Endothelial cell of umbilical vein (primary cell): ENCODE data around the gene CAMK2G. TPM values are rescaled to one million over a fixed set of nuclear protein-coding genes. Genes with fewer than 3 reads are reported as not detected.

Experiments used
- BruUV-seq: library from RNA; stranded (reverse); fragments of 400-500 nt; replicated peaks from 2 replicates; lab custom pipeline; 2021; lab: Mats Ljungman, UMichigan
- CTCF ChIA-PET: fragments of 300-600, 350-600 bp; sonication (Branson Sonifier 250); formaldehyde crosslinking; loops from one replicate; lab custom pipeline; 2021; ENCODE audit warnings: antibody characterized with exemption, inconsistent platforms; lab: Charles Lee
- POLR2A ChIA-PET: fragments of 300-600, 350-600 bp; sonication (Branson Sonifier 250); formaldehyde crosslinking; loops from one replicate; lab custom pipeline; 2021; ENCODE audit warnings: antibody characterized with exemption, inconsistent platforms; lab: Charles Lee
- DNase-seq: peaks from one replicate; pipeline ENCODE4 v3.0.0-alpha.2; 2011; ENCODE audit warnings: low read depth, low spot score
- FAIRE-seq: peaks from 2 replicates; lab custom pipeline; 2011; peaks lifted over from hg19 to GRCh38; lab: Jason Lieb, UNC
- H2AFZ ChIP-seq: 2 replicates; pipeline ENCODE4 v1.6.0; 2012; ENCODE audit warnings: low read depth, low read length, control low read depth, inconsistent platforms
- H3K27ac ChIP-seq: 2 replicates; pipeline ENCODE4 v1.5.1; 2011; ENCODE audit warnings: low read depth, mild to moderate bottlenecking, control low read depth, low read length, moderate library complexity; ENCODE audit not compliant: insufficient read depth
- H3K27me3 ChIP-seq, 2 experiments: 2 replicates each; pipeline versions ENCODE4 v1.6.0 to v1.6.1; 2011; ENCODE audit warnings: low read length in 2 of 2, mixed read lengths in 1 of 2; ENCODE audit not compliant: control insufficient read depth in 2 of 2, insufficient read depth in 2 of 2
- H3K36me3 ChIP-seq, 2 experiments: 2 replicates in 1 of 2; 3 replicates in 1 of 2; pipeline ENCODE4 v1.5.1; 2011; ENCODE audit warnings: low read length in 2 of 2, mild to moderate bottlenecking in 1 of 2, moderate library complexity in 1 of 2; ENCODE audit not compliant: control insufficient read depth in 2 of 2, insufficient read depth in 2 of 2; ENCODE audit errors: extremely low read depth in 1 of 2
- H3K4me1 ChIP-seq: 3 replicates; pipeline ENCODE4 v1.5.1; 2011; ENCODE audit warnings: mild to moderate bottlenecking, low read length; ENCODE audit not compliant: control insufficient read depth, insufficient read depth; ENCODE audit errors: extremely low read depth
- H3K4me2 ChIP-seq: 2 replicates; pipeline ENCODE4 v1.6.1; 2011; ENCODE audit warnings: low read length, control low read depth, mixed read lengths; ENCODE audit not compliant: insufficient read depth
- H3K4me3 ChIP-seq, 3 experiments: fragments of 200-600 bp in 1 of 3; sonication (generic), shearing (Covaris generic) in 1 of 3; replicated peaks in 1 of 3; 2 replicates each; pipeline ENCODE4 v1.5.1; 2011 to 2016; ENCODE audit warnings: control low read depth in 3 of 3, low read length in 3 of 3, mild to moderate bottlenecking in 2 of 3, inconsistent platforms in 1 of 3, low read depth in 1 of 3, moderate library complexity in 1 of 3; ENCODE audit not compliant: insufficient read depth in 1 of 3
- H3K79me2 ChIP-seq: 2 replicates; pipeline ENCODE4 v1.6.0; 2012; ENCODE audit warnings: low read length, inconsistent platforms; ENCODE audit not compliant: control insufficient read depth, insufficient read depth
- H3K9ac ChIP-seq: replicated peaks from 2 replicates; pipeline ENCODE3; 2011; ENCODE audit warnings: low read length, control low read depth; ENCODE audit not compliant: insufficient read depth; ENCODE audit errors: extremely low read depth
- H3K9me1 ChIP-seq: replicated peaks from 3 replicates; pipeline ENCODE4 v1.6.0; 2011; ENCODE audit warnings: mild to moderate bottlenecking, low read length; ENCODE audit not compliant: control insufficient read depth, insufficient read depth; ENCODE audit errors: extremely low read depth
- H3K9me3 ChIP-seq: replicated peaks from 2 replicates; pipeline ENCODE4 v1.5.1; 2012; ENCODE audit warnings: low read length, inconsistent platforms; ENCODE audit not compliant: control insufficient read depth, insufficient read depth
- H4K20me1 ChIP-seq: replicated peaks from 2 replicates; pipeline ENCODE3; 2011; ENCODE audit warnings: mild to moderate bottlenecking, low read length; ENCODE audit not compliant: control insufficient read depth, insufficient read depth; ENCODE audit errors: extremely low read depth
- CTCF ChIP-seq, 2 donors: IDR thresholded peaks; 1 replicate in 1 of 2; 2 replicates in 1 of 2; pipeline ENCODE4 v1.5.1; 2011; ENCODE audit warnings: low read length in 2 of 2, mild to moderate bottlenecking in 2 of 2, moderate library complexity in 2 of 2, control low read depth in 1 of 2, inconsistent platforms in 1 of 2, low read depth in 1 of 2; ENCODE audit not compliant: insufficient read depth in 1 of 2; ENCODE audit errors: extremely low read depth in 1 of 2
- EZH2 ChIP-seq: IDR thresholded peaks from 2 replicates; pipeline ENCODE4 v1.6.1; 2012; ENCODE audit warnings: borderline replicate concordance, low read depth, mild to moderate bottlenecking, moderate library complexity, low read length, inconsistent platforms; ENCODE audit not compliant: severe bottlenecking
- FOS ChIP-seq: IDR thresholded peaks from 2 replicates; pipeline ENCODE4 v1.6.1; 2011; ENCODE audit warnings: mild to moderate bottlenecking, low read length, moderate library complexity, borderline replicate concordance; ENCODE audit not compliant: insufficient read depth
- GATA2 ChIP-seq: IDR thresholded peaks from 2 replicates; pipeline ENCODE4 v1.7.0; 2011; ENCODE audit warnings: low read depth, mild to moderate bottlenecking, moderate library complexity, mixed read lengths, low read length; ENCODE audit not compliant: insufficient read length, insufficient read depth
- JUN ChIP-seq: IDR thresholded peaks from 2 replicates; pipeline ENCODE4 v1.6.1; 2011; ENCODE audit warnings: borderline replicate concordance, low read depth; ENCODE audit not compliant: insufficient read length, insufficient read depth
- MYC ChIP-seq: IDR thresholded peaks from one replicate; pipeline ENCODE4 v1.6.1; 2011; ENCODE audit warnings: mild to moderate bottlenecking, low read depth, low read length
- POLR2A ChIP-seq: IDR thresholded peaks from 2 replicates; pipeline ENCODE4 v1.6.1; 2012; ENCODE audit warnings: low read depth, mild to moderate bottlenecking, control low read depth, low read length
- POLR2AphosphoS5 ChIP-seq: IDR thresholded peaks from 2 replicates; pipeline ENCODE4 v1.6.1; 2012; ENCODE audit warnings: low read depth, mild to moderate bottlenecking, control low read depth, low read length, moderate library complexity; ENCODE audit not compliant: insufficient read depth
- dilution Hi-C: fragments of 300-500 bp; cut with MboI; formaldehyde crosslinking; loops from one replicate; pipeline ENCODE4 v1.15.0; 2019; ENCODE audit warnings: low sequenced_read_pairs; ENCODE audit not compliant: extremely low pct_ligation_motif_present
- intact Hi-C: fragments of 100-400 bp; cut with micrococcal nuclease; formaldehyde crosslinking; loops from one replicate; pipeline ENCODE4 v1.10.0; 2022
- polyA plus RNA-seq, 4 experiments: library from polyadenylated mRNA; depleted of rRNA in 3 of 4; stranded (reverse) in 3 of 4; unstranded in 1 of 4; fragments of >200 nt; gene quantifications; 2 replicates each; pipeline versions ENCODE4 v1.2.1 to v1.2.3, GENCODE V29; 2011 to 2012; ENCODE audit warnings: missing spikeins in 1 of 4
- total RNA-seq: library from RNA; stranded (reverse); gene quantifications from 2 replicates; pipeline ENCODE4 v1.2.3, GENCODE V29; 2021
- TF ChIP-seq, protein P1 (sequence below): IDR thresholded peaks from 2 replicates; pipeline ENCODE4 v1.6.1; 2011; ENCODE audit not compliant: insufficient read depth, insufficient read length

The CAMK2G gene
- total and polyA plus RNA-seq, 2 donors (not counting 3 experiments of a cell fraction or from before 2014, with no cell fraction given) = 27.2 to 33.6 TPM

DNA sequence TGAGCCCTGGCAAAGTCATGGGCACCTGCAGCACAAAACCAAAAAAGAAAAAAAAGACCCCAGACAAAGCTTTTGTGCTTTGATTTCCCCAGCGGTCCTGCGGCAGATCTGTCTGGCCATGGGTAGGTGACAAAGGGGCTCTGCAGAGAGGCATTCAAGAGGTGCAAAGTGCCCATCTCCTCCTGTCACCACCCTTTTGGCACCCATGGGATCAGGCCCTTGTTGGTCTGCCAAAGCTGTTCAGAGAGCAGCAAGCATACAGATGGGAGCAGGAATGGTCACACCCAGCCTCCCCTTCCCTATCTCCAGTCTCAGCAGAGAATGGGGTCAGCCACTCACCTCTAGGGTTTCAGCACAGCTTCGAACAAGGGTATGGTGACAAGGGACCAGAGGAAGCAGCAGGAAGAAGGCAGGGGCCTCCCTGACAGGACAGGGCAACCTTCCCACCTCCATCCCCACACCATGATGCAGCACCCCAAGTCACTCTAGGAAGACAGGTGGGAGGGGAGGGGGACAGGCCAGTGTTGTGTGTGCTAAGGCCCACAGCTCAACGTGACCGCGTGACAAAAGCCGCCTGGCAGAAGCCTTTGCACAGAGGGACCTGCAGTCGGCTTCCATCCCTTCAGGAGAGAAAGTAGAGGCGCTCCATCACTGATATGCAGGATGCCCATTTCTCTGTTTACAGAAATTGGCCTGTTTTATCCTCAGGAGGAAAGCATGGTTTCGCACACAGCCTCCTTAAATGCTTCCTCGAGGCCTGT lies 6.3 kb downstream of the CAMK2G start:
- no peak overlapping the region for H3K4me2 ChIP-seq
- no peaks in the 10 kb centered on the region for H3K27me3 ChIP-seq
- TF ChIP-seq, protein P1, sequence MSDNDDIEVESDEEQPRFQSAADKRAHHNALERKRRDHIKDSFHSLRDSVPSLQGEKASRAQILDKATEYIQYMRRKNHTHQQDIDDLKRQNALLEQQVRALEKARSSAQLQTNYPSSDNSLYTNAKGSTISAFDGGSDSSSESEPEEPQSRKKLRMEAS = no peak
- TF ChIP-seq EZH2 = no peak
- no peak for TF ChIP-seq POLR2A
- no peak for TF ChIP-seq GATA2
- no peak for TF ChIP-seq FOS
- no peak for TF ChIP-seq CTCF (IDR thresholded peaks at IDR 0.05; ENCODE audit: extremely low read depth in 1 of 2, insufficient read depth in 1 of 2, low read depth in 1 of 2, low read length in 2 of 2)
- no peak for TF ChIP-seq MYC
- no peak for TF ChIP-seq JUN
- no peak for TF ChIP-seq POLR2AphosphoS5
- H3K79me2 ChIP-seq = peaks cover 3% of the 10 kb centered on the region
- no peak overlapping the region for H3K27ac ChIP-seq
- peaks cover 14% of the 10 kb centered on the region for H3K4me1 ChIP-seq
- POLR2A ChIA-PET = no interaction called here
- intact Hi-C loops = no loop called here
- H2AFZ ChIP-seq = no peak overlapping the region
- no peaks in the 10 kb centered on the region for H3K9me3 ChIP-seq
- H3K9me1 ChIP-seq = no peaks in the 10 kb centered on the region
- BruUV-seq = no TSS peak
- no peak for FAIRE-seq
- H3K9ac ChIP-seq = no peak overlapping the region
- dilution Hi-C loops = no loop called here
- no peaks in the 10 kb centered on the region for H4K20me1 ChIP-seq
- no peak overlapping the region for H3K4me3 ChIP-seq
- CTCF ChIA-PET = interaction anchor here (1.5 to 2.1 kb wide), 2 partner anchors 18 to 50 kb away, joined by 5 to 6 read pairs; no protein-coding TSS in a partner anchor
- peaks cover 6 to 11% of the 10 kb centered on the region in 2 experiments for H3K36me3 ChIP-seq
- no peak for DNase-seq
